ENCODE data around the gene TMED3.

The TMED3 gene

DNA sequence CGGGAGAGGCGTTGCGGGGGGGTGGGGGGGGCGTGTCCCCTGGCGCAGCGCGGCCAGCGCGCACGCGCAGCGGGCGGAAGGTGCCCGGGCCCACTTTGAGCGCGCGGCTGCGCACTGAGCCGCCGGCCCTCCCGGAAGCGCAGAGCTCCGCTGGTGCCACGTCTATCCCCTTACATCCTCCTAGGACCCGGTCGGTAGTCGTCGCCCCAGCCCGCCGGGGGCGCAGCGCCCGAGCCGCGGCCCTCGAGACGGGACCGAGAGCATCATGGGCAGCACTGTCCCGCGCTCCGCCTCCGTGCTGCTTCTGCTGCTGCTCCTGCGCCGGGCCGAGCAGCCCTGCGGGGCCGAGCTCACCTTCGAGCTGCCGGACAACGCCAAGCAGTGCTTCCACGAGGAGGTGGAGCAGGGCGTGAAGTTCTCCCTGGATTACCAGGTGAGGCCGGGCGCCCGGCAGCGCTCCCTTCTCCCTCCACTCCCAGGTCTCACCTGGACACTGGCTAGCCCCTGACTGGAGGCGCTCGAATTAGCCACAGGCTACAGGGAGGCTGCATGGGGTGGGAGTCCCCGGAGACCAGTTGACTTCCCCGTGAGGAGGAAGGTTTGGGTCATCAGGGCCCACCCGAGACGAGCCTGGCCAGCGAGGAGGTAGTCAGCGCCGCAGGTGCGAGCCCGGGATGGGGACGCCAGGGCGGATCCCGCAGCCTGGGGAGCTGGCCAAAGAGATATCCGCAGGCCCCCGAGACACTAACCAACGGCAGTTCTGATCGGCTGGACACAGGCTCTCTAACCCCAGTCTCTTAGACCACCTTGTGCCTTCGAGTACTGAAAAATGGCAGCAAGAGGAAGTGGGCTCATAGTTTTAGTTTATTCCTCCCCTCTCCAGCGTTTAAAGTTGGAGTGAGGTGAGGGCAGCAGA is at the start of gene TMED3:
TSS of gene TMED3 (plus strand) at position 128 of the 916 bp plus-strand sequence. CDS start at position 266, 138 bp downstream.
- TF ChIP-seq Cebpa-rat (IDR thresholded peaks at IDR 0.05), result no peak
- Histone ChIP-seq H3K27me3 (no peaks in the 10 kb centered on the region), H3K9ac (peak within 1 kb of the TSS; percentile 82), H3K27ac (peak within 1 kb of the TSS; percentile 82), H3K9me3 (no peaks in the 10 kb centered on the region), H3K4me2 (peak within 1 kb of the TSS; percentile 92), H3K4me1 (peaks cover 35% of the 10 kb centered on the region), H3K4me3 (peak within 1 kb of the TSS; percentile 87), H3K36me3 (peaks cover 39% of the 10 kb centered on the region), H4K20me1 (peaks cover 31% of the 10 kb centered on the region)

DNA sequence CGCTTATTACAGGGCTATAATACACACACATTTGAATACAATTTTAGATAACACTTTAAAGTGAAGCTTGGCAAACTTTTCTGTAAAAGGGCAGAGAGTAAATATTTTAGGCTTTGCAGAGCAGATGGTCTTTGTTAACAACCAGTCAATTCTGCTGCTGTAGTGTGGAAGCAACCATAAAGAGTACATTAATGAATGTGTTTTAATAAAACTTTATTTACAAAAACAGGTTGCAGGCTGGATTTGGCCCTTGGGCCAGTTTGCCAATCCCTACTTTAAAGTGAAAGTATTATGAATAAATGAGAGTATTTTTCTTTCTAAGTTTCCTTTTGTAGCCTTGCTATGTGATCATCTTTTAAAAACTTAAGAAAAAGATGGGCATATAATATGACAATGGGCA is 49.1 kb upstream of the TMED3 start:
- Histone ChIP-seq H3K27ac (no peak overlapping the region), H3K4me1 (peaks cover 40% of the 10 kb centered on the region), H3K9me3 (peaks cover 9% of the 10 kb centered on the region), H3K36me3 (no peaks in the 10 kb centered on the region), H4K20me1 (peaks cover 9% of the 10 kb centered on the region; the same call in 1 of the 2 replicates), H3K9ac (no peak overlapping the region), H3K27me3 (no peaks in the 10 kb centered on the region), H3K4me2 (no peak overlapping the region), H3K4me3 (no peak overlapping the region)
- no peak for TF ChIP-seq Cebpa-rat (IDR thresholded peaks at IDR 0.05)

- no peak overlapping the region for H3K4me2 ChIP-seq
- H3K4me1 ChIP-seq, result peaks cover 12% of the 10 kb centered on the region
- no peak overlapping the region for H3K9ac ChIP-seq
- no peak for TF ChIP-seq Cebpa-rat (IDR thresholded peaks at IDR 0.05)
- H3K36me3 ChIP-seq, result no peaks in the 10 kb centered on the region
- H4K20me1 ChIP-seq, result no peaks in the 10 kb centered on the region
- no peak overlapping the region for H3K27ac ChIP-seq
- H3K4me3 ChIP-seq, result no peak overlapping the region
- no peaks in the 10 kb centered on the region for H3K9me3 ChIP-seq
- no peaks in the 10 kb centered on the region for H3K27me3 ChIP-seq
Observed at GRCh38 chr15:79265167-79265566, 45.7 kb upstream of the TMED3 start.

DNA sequence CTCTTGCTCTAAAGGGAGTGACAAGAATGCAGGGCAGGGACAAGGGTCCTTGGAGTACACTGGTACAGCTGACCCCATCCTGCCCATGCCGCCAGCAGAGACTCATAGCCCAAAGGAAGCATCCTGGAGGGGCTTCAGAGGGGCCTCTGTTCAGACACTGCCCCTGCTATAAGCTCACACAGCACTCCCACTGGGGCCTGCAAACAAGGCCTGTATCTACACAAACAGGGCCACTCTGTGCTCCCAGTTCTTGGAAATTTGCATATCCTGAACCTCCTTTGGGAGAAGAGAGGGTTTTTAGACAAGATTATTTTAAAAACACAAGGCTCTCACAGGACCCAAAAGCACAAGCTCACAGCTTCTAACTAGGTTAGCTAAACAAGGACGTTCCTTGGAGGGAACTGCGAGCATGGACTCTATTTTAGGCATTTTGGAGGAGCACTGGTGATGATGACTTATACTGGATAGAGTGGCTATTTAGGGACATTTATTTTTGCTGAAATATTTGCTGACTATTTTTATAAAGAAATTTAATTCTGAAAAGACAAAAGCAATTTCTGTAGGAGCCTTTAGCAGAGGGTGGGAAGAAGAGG is 44.8 kb upstream of the TMED3 start:
- H4K20me1 ChIP-seq, result no peaks in the 10 kb centered on the region
- no peak overlapping the region for H3K4me2 ChIP-seq
- no peak for TF ChIP-seq Cebpa-rat (IDR thresholded peaks at IDR 0.05)
- no peaks in the 10 kb centered on the region for H3K36me3 ChIP-seq
- no peak overlapping the region for H3K27ac ChIP-seq
- H3K9ac ChIP-seq, result no peak overlapping the region
- no peaks in the 10 kb centered on the region for H3K27me3 ChIP-seq
- H3K9me3 ChIP-seq, result no peaks in the 10 kb centered on the region
- peaks cover 3% of the 10 kb centered on the region; the same call in 1 of the 2 replicates for H3K4me1 ChIP-seq
- H3K4me3 ChIP-seq, result no peak overlapping the region

DNA sequence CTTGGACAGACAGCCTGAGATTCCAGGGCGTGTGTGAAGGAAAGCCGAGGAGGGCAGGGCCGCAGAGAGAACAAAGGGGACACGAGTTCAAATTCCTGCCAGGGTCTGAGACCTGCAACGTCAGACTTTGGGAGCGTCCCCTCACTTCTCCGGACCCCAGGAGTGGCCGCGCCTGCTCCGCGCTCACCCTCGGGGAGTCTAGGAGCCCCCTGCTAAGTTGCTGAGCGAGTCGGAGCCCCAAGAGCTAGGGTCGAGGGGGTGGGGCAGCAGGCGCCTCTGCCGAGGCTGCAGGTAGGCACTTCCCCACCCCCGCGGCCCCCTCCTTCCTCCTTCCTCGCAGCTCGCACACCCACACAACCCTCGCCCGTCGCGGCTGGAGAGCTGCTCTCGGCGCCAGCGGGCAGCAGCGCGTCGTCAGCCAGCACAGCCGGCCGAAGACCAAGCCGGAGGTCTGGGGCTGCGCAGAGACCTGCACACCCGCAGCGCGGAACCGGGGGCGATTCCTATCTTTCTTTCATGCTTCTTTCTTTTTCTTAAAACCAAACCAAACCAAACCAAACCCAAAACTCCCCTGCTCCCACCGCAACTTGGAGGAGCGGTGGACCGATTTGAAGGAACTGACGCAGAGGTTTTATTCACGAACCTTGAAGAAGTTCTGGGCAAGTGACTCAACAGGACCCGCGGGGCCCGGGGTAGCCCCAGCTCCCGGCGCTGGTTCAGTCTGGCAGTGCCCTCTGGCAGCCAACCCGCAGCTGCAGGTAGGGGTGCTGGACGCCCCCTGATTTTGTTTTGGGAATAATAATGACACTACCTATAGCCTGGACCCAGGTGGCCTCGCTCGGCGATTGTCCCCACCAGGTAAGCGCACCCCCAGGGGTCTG is 28.3 kb upstream of the TMED3 start, which contains the start of gene ANKRD34C:
TSS of gene ANKRD34C (plus strand) at position 352 of the 881 bp plus-strand sequence. CDS start 10,563 bp downstream, outside the sequence.
- H3K4me1 ChIP-seq, result no peaks in the 10 kb centered on the region
- H3K27ac ChIP-seq, result no peak within 1 kb of the TSS
- H3K9me3 ChIP-seq, result no peaks in the 10 kb centered on the region
- no peak for TF ChIP-seq Cebpa-rat (IDR thresholded peaks at IDR 0.05)
- no peak within 1 kb of the TSS for H3K4me2 ChIP-seq
- H3K27me3 ChIP-seq, result peaks cover 15% of the 10 kb centered on the region; the same call in 1 of the 2 replicates
- no peak within 1 kb of the TSS for H3K9ac ChIP-seq
- no peaks in the 10 kb centered on the region for H3K36me3 ChIP-seq
- H4K20me1 ChIP-seq, result peaks cover 10% of the 10 kb centered on the region; the same call in 1 of the 2 replicates
- H3K4me3 ChIP-seq, result no peak within 1 kb of the TSS

DNA sequence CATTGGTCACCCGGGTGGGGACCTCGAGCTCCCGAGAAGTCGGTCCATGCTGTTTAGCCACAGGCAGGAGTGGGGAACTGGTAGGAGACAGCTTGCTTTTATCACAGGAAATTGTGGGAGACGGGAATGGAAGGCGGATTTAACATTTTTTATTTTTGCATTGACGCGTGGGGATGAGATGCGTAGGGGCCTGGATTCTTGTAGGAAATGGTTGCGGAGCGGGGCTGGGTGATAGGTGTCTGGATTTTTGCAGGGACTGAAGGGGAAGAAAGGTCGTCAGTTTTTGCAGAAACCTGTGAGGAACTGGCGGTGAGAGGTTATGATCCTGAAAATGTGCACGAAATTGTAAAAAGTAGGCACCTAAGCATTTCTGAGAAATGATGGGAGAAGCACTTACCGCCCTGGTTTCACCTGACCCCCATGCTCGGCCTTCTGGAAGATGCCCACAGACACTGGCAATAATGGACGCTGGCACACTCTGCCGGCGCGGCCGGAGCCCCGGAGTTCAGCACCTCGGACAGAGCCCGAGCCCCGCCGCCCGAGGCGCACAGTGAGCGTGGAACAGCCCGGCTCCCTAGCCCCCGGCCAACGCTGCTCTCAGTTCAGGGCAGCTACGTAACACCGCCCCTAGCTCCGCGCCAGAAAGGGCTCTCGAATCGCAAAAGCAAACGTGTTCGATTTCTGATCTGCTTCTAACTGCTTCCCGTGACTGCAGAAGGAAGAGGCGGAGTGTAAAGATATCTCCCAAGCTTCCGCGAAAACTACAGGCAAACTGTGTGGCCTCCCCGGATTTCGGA is 27.5 kb upstream of the TMED3 start:
- Histone ChIP-seq H3K4me2 (no peak overlapping the region), H3K9me3 (no peaks in the 10 kb centered on the region), H3K9ac (no peak overlapping the region), H3K36me3 (no peaks in the 10 kb centered on the region), H3K27ac (no peak overlapping the region), H3K4me1 (no peaks in the 10 kb centered on the region), H3K27me3 (peaks cover 15% of the 10 kb centered on the region; the same call in 1 of the 2 replicates), H4K20me1 (peaks cover 10% of the 10 kb centered on the region; the same call in 1 of the 2 replicates), H3K4me3 (no peak overlapping the region)
- no peak for TF ChIP-seq Cebpa-rat (IDR thresholded peaks at IDR 0.05)

DNA sequence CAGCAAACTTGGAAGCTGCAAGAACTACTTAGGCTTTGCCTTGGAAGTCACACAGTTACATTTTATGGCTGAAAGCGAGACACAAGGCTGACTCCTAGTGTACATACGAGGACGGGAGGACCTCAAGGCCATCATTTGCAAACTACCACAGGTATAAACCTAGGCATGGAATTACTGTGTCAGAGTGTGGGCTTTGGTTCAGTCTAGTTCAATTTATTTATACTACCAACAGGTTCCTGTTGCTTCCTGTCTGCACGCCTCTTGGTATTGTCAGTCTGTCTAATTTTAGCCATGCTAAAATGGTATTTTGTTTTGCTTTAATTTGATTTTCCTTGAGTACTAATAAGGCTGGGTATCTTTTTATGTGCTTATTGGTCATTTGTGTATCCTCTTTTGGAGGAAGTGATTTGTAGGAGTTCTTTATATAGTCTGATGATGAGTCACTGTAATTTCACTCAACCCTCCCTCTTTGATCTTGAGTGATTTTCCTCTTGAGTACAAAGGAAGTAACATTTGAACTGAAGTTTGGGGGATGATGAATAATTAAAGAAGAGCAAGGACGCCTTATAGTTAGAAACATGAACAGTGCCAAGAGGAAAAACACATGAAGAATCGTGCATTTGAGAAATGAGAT is 20.2 kb upstream of the TMED3 start:
- no peaks in the 10 kb centered on the region for H3K9me3 ChIP-seq

GRCh38 chr15:79292011-79292410 is 18.9 kb upstream of the TMED3 start:
- Histone ChIP-seq H3K27me3 (no peaks in the 10 kb centered on the region), H3K4me3 (no peak overlapping the region), H3K27ac (no peak overlapping the region), H3K4me1 (peaks cover 18% of the 10 kb centered on the region), H3K4me2 (no peak overlapping the region), H4K20me1 (no peaks in the 10 kb centered on the region), H3K9me3 (no peaks in the 10 kb centered on the region), H3K36me3 (no peaks in the 10 kb centered on the region), H3K9ac (no peak overlapping the region)
- TF ChIP-seq Cebpa-rat (IDR thresholded peaks at IDR 0.05), result no peak

More for the DNA sequence above, 20.2 kb upstream of the TMED3 start:
- Histone ChIP-seq H3K27me3 (no peaks in the 10 kb centered on the region), H4K20me1 (no peaks in the 10 kb centered on the region), H3K4me1 (peaks cover 18% of the 10 kb centered on the region), H3K4me2 (peak overlapping the region; percentile 69), H3K9ac (no peak overlapping the region), H3K4me3 (no peak overlapping the region), H3K27ac (no peak overlapping the region), H3K36me3 (no peaks in the 10 kb centered on the region)
- no peak for TF ChIP-seq Cebpa-rat (IDR thresholded peaks at IDR 0.05)
